Measurements from ENCODE around the gene GRID2IP. TPM values are rescaled to one million over a fixed set of nuclear protein-coding genes. Genes with fewer than 3 reads are reported as not detected.
A peak's percentile ranks its signal among the peaks of the same experiment; 100 is the strongest.

Gene GRID2IP
- total and polyA plus RNA-seq, 2 of the 13 experiments (the other 11 are each of a cell fraction or from before 2014, with no cell fraction given), result 0.03 TPM; not detected in 1

GRCh38 chr7:6576024-6576866 is 25.0 kb upstream of the GRID2IP start:
- H3K27ac ChIP-seq (ENCODE audit: extremely low read length, insufficient read depth, low read length), result peak overlapping the region; percentile 98
- no peaks in the 10 kb centered on the region for H4K20me1 ChIP-seq (ENCODE audit: insufficient read depth, low read length)
- ChIA-PET POLR2A (interaction anchor here (1.0 to 5.1 kb wide), 2 partner anchors 14 to 17 kb away, joined by 4 to 105 read pairs; partner anchors contain the start of gene INTS15), CTCF (ENCODE audit: low intra/inter-chr PET ratio, low total read pairs) (no interaction called here)
- H3K79me2 ChIP-seq (ENCODE audit: insufficient read depth, low read length), result peaks cover 17% of the 10 kb centered on the region
- peak overlapping the region; percentile 17 to 86 (median 61) for H3K4me3 ChIP-seq (replicated peaks in 1 of 3; ENCODE audit: insufficient read depth in 1 of 3, low read depth in 2 of 3, low read length in 3 of 3)
- peak overlapping the region; percentile 65 for H3K9ac ChIP-seq (ENCODE audit: insufficient read depth, low read depth, low read length)
- H2AFZ ChIP-seq (ENCODE audit: low read length), result no peak overlapping the region
- peaks cover 5 to 15% of the 10 kb centered on the region in 2 experiments for H3K36me3 ChIP-seq (replicated peaks in 1 of 2; ENCODE audit: control insufficient read depth in 1 of 2, insufficient read depth in 2 of 2, low read length in 2 of 2)
- in situ Hi-C loops (cut with HindIII; ENCODE audit: extremely low pct_ligation_motif_present, low pct_unique_long_range_greater_than_20kb) (no loop called here), intact Hi-C loops (cut with micrococcal nuclease; ENCODE audit: unreplicated experiment) (loop anchor here (2.0 kb wide), 1 partner anchor 15 kb away; the partner anchor contains the start of gene INTS15)
- peak overlapping the region; percentile 97 for H3K4me2 ChIP-seq (ENCODE audit: low read depth, low read length)
- 24% methylated on average over 11 of the region's 14 CpGs for WGBS (ENCODE audit: low lambda C conversion rate)
- peak; percentile 19 for ATAC-seq
- DNase-seq (ENCODE audit: low spot score), result no peak
- peaks cover 86% of the 10 kb centered on the region for H3K4me1 ChIP-seq (ENCODE audit: insufficient read depth, low read length)
- no peak for FAIRE-seq
- TSS peak; percentile 48 for BruUV-seq (replicated peaks)
- no peaks in the 10 kb centered on the region for H3K9me3 ChIP-seq (ENCODE audit: low read length)
- H3K27me3 ChIP-seq (ENCODE audit: control insufficient read depth in 1 of 2, insufficient read depth in 2 of 2, low read length in 2 of 2), result no peaks in the 10 kb centered on the region
- TF ChIP-seq ZNF512B (CRISPR knock-in tag; IDR thresholded peaks at IDR 0.05; ENCODE audit: borderline replicate concordance), result no peak
- TF ChIP-seq ZHX2 (IDR thresholded peaks at IDR 0.05; ENCODE audit: low read depth), result no peak
- no peak for TF ChIP-seq ZHX2 (CRISPR knock-in tag; IDR thresholded peaks at IDR 0.05; ENCODE audit: borderline replicate concordance)
- TF ChIP-seq THRA (CRISPR knock-in tag; IDR thresholded peaks at IDR 0.05; ENCODE audit: borderline replicate concordance), result no peak; the same call in 1 of the 2 replicates
- no peak for TF ChIP-seq ZNF572 (CRISPR knock-in tag; IDR thresholded peaks at IDR 0.05)
- no peak for TF ChIP-seq PPARG (CRISPR knock-in tag; conservative IDR thresholded peaks at IDR 0.05)
- TF ChIP-seq TEAD3 (CRISPR knock-in tag; optimal IDR thresholded peaks at IDR 0.05; ENCODE audit: borderline replicate concordance), result no peak
- peak; percentile 28 for TF ChIP-seq CTCF (CRISPR knock-in tag; IDR thresholded peaks at IDR 0.05)
- no peak for TF ChIP-seq ZNF792 (CRISPR knock-in tag; IDR thresholded peaks at IDR 0.05)
- TF ChIP-seq HOXA3 (CRISPR knock-in tag; IDR thresholded peaks at IDR 0.05), result no peak
- no peak for TF ChIP-seq MIER3 (CRISPR knock-in tag; IDR thresholded peaks at IDR 0.05; ENCODE audit: borderline replicate concordance)
